Endothelial cell of umbilical vein (primary cell): Measurements from ENCODE around the gene PPIE. TPM values are rescaled to one million over a fixed set of nuclear protein-coding genes. Genes with fewer than 3 reads are reported as not detected.

ENCODE experiments used
- BruUV-seq: library from RNA; stranded (reverse); fragments of 400-500 nt; replicated peaks from 2 replicates; lab custom pipeline; 2021; lab: Mats Ljungman, UMichigan
- CTCF ChIA-PET: fragments of 300-600, 350-600 bp; sonication (Branson Sonifier 250); formaldehyde crosslinking; loops from one replicate; lab custom pipeline; 2021; ENCODE audit warnings: antibody characterized with exemption, inconsistent platforms; lab: Charles Lee
- POLR2A ChIA-PET: fragments of 300-600, 350-600 bp; sonication (Branson Sonifier 250); formaldehyde crosslinking; loops from one replicate; lab custom pipeline; 2021; ENCODE audit warnings: antibody characterized with exemption, inconsistent platforms; lab: Charles Lee
- DNase-seq: peaks from one replicate; pipeline ENCODE4 v3.0.0-alpha.2; 2011; ENCODE audit warnings: low read depth, low spot score
- FAIRE-seq: peaks from 2 replicates; lab custom pipeline; 2011; peaks lifted over from hg19 to GRCh38; lab: Jason Lieb, UNC
- H2AFZ ChIP-seq: 2 replicates; pipeline ENCODE4 v1.6.0; 2012; ENCODE audit warnings: low read depth, low read length, control low read depth, inconsistent platforms
- H3K27ac ChIP-seq: 2 replicates; pipeline ENCODE4 v1.5.1; 2011; ENCODE audit warnings: low read depth, mild to moderate bottlenecking, control low read depth, low read length, moderate library complexity; ENCODE audit not compliant: insufficient read depth
- H3K27me3 ChIP-seq, 2 experiments: 2 replicates each; pipeline versions ENCODE4 v1.6.0 to v1.6.1; 2011; ENCODE audit warnings: low read length in 2 of 2, mixed read lengths in 1 of 2; ENCODE audit not compliant: control insufficient read depth in 2 of 2, insufficient read depth in 2 of 2
- H3K36me3 ChIP-seq, 2 experiments: 2 replicates in 1 of 2; 3 replicates in 1 of 2; pipeline ENCODE4 v1.5.1; 2011; ENCODE audit warnings: low read length in 2 of 2, mild to moderate bottlenecking in 1 of 2, moderate library complexity in 1 of 2; ENCODE audit not compliant: control insufficient read depth in 2 of 2, insufficient read depth in 2 of 2; ENCODE audit errors: extremely low read depth in 1 of 2
- H3K4me1 ChIP-seq: 3 replicates; pipeline ENCODE4 v1.5.1; 2011; ENCODE audit warnings: mild to moderate bottlenecking, low read length; ENCODE audit not compliant: control insufficient read depth, insufficient read depth; ENCODE audit errors: extremely low read depth
- H3K4me2 ChIP-seq: 2 replicates; pipeline ENCODE4 v1.6.1; 2011; ENCODE audit warnings: low read length, control low read depth, mixed read lengths; ENCODE audit not compliant: insufficient read depth
- H3K4me3 ChIP-seq, 3 experiments: fragments of 200-600 bp in 1 of 3; sonication (generic), shearing (Covaris generic) in 1 of 3; replicated peaks in 1 of 3; 2 replicates each; pipeline ENCODE4 v1.5.1; 2011 to 2016; ENCODE audit warnings: control low read depth in 3 of 3, low read length in 3 of 3, mild to moderate bottlenecking in 2 of 3, inconsistent platforms in 1 of 3, low read depth in 1 of 3, moderate library complexity in 1 of 3; ENCODE audit not compliant: insufficient read depth in 1 of 3
- H3K79me2 ChIP-seq: 2 replicates; pipeline ENCODE4 v1.6.0; 2012; ENCODE audit warnings: low read length, inconsistent platforms; ENCODE audit not compliant: control insufficient read depth, insufficient read depth
- H3K9ac ChIP-seq: replicated peaks from 2 replicates; pipeline ENCODE3; 2011; ENCODE audit warnings: low read length, control low read depth; ENCODE audit not compliant: insufficient read depth; ENCODE audit errors: extremely low read depth
- H3K9me1 ChIP-seq: replicated peaks from 3 replicates; pipeline ENCODE4 v1.6.0; 2011; ENCODE audit warnings: mild to moderate bottlenecking, low read length; ENCODE audit not compliant: control insufficient read depth, insufficient read depth; ENCODE audit errors: extremely low read depth
- H3K9me3 ChIP-seq: replicated peaks from 2 replicates; pipeline ENCODE4 v1.5.1; 2012; ENCODE audit warnings: low read length, inconsistent platforms; ENCODE audit not compliant: control insufficient read depth, insufficient read depth
- H4K20me1 ChIP-seq: replicated peaks from 2 replicates; pipeline ENCODE3; 2011; ENCODE audit warnings: mild to moderate bottlenecking, low read length; ENCODE audit not compliant: control insufficient read depth, insufficient read depth; ENCODE audit errors: extremely low read depth
- CTCF ChIP-seq, 2 donors: IDR thresholded peaks; 1 replicate in 1 of 2; 2 replicates in 1 of 2; pipeline ENCODE4 v1.5.1; 2011; ENCODE audit warnings: low read length in 2 of 2, mild to moderate bottlenecking in 2 of 2, moderate library complexity in 2 of 2, control low read depth in 1 of 2, inconsistent platforms in 1 of 2, low read depth in 1 of 2; ENCODE audit not compliant: insufficient read depth in 1 of 2; ENCODE audit errors: extremely low read depth in 1 of 2
- EZH2 ChIP-seq: IDR thresholded peaks from 2 replicates; pipeline ENCODE4 v1.6.1; 2012; ENCODE audit warnings: borderline replicate concordance, low read depth, mild to moderate bottlenecking, moderate library complexity, low read length, inconsistent platforms; ENCODE audit not compliant: severe bottlenecking
- GATA2 ChIP-seq: IDR thresholded peaks from 2 replicates; pipeline ENCODE4 v1.7.0; 2011; ENCODE audit warnings: low read depth, mild to moderate bottlenecking, moderate library complexity, mixed read lengths, low read length; ENCODE audit not compliant: insufficient read length, insufficient read depth
- JUN ChIP-seq: IDR thresholded peaks from 2 replicates; pipeline ENCODE4 v1.6.1; 2011; ENCODE audit warnings: borderline replicate concordance, low read depth; ENCODE audit not compliant: insufficient read length, insufficient read depth
- MAX ChIP-seq: IDR thresholded peaks from 2 replicates; pipeline ENCODE4 v1.6.1; 2011; ENCODE audit not compliant: insufficient read depth, insufficient read length
- MYC ChIP-seq: IDR thresholded peaks from one replicate; pipeline ENCODE4 v1.6.1; 2011; ENCODE audit warnings: mild to moderate bottlenecking, low read depth, low read length
- POLR2A ChIP-seq: IDR thresholded peaks from 2 replicates; pipeline ENCODE4 v1.6.1; 2012; ENCODE audit warnings: low read depth, mild to moderate bottlenecking, control low read depth, low read length
- dilution Hi-C: fragments of 300-500 bp; cut with MboI; formaldehyde crosslinking; loops from one replicate; pipeline ENCODE4 v1.15.0; 2019; ENCODE audit warnings: low sequenced_read_pairs; ENCODE audit not compliant: extremely low pct_ligation_motif_present
- intact Hi-C: fragments of 100-400 bp; cut with micrococcal nuclease; formaldehyde crosslinking; loops from one replicate; pipeline ENCODE4 v1.10.0; 2022
- polyA plus RNA-seq, 4 experiments: library from polyadenylated mRNA; depleted of rRNA in 3 of 4; stranded (reverse) in 3 of 4; unstranded in 1 of 4; fragments of >200 nt; gene quantifications; 2 replicates each; pipeline versions ENCODE4 v1.2.1 to v1.2.3, GENCODE V29; 2011 to 2012; ENCODE audit warnings: missing spikeins in 1 of 4
- total RNA-seq: library from RNA; stranded (reverse); gene quantifications from 2 replicates; pipeline ENCODE4 v1.2.3, GENCODE V29; 2021

Gene PPIE
- total and polyA plus RNA-seq, 2 donors (not counting 3 experiments of a cell fraction or from before 2014, with no cell fraction given), result 44.4 to 74.9 TPM

- H3K27ac ChIP-seq, result no peak overlapping the region
- intact Hi-C loops (no loop called here), dilution Hi-C loops (no loop called here)
- no peaks in the 10 kb centered on the region for H4K20me1 ChIP-seq
- TF ChIP-seq JUN (no peak), EZH2 (no peak), MYC (no peak), POLR2A (no peak), GATA2 (no peak)
- H3K4me3 ChIP-seq, result no peak overlapping the region
- no peak overlapping the region for H3K4me2 ChIP-seq
- FAIRE-seq (no peak), DNase-seq (peak; percentile 14)
- H3K9me3 ChIP-seq, result no peaks in the 10 kb centered on the region
- H3K4me1 ChIP-seq, result no peaks in the 10 kb centered on the region
- no TSS peak for BruUV-seq
- H3K79me2 ChIP-seq, result no peaks in the 10 kb centered on the region
- no peak overlapping the region for H2AFZ ChIP-seq
- H3K36me3 ChIP-seq, result peaks cover 12 to 31% of the 10 kb centered on the region in 2 experiments
- POLR2A ChIA-PET, result no interaction called here
- no peak overlapping the region for H3K9ac ChIP-seq
- no peaks in the 10 kb centered on the region for H3K27me3 ChIP-seq
- CTCF ChIA-PET, result interaction anchor here (1.6 kb wide), 1 partner anchor 10 kb away, joined by 4 read pairs; no protein-coding TSS in a partner anchor
- H3K9me1 ChIP-seq, result no peaks in the 10 kb centered on the region
Observed at GRCh38 chr1:39755965-39756659, 17.4 kb downstream of the PPIE start.

GRCh38 chr1:39757501-39757900 lies 18.8 kb downstream of the PPIE start:
- TF ChIP-seq CTCF (IDR thresholded peaks at IDR 0.05; ENCODE audit: extremely low read depth in 1 of 2, insufficient read depth in 1 of 2, low read depth in 1 of 2, low read length in 2 of 2) (no peak), MYC (no peak), MAX (no peak)
- no peak overlapping the region for H2AFZ ChIP-seq
- H3K79me2 ChIP-seq, result no peaks in the 10 kb centered on the region
- H3K4me1 ChIP-seq, result no peaks in the 10 kb centered on the region
- FAIRE-seq (no peak), DNase-seq (no peak)
- CTCF ChIA-PET, result no interaction called here
- peaks cover 7 to 21% of the 10 kb centered on the region in 2 experiments for H3K36me3 ChIP-seq
- no peak overlapping the region for H3K4me3 ChIP-seq
- dilution Hi-C loops (no loop called here), intact Hi-C loops (no loop called here)
- no peaks in the 10 kb centered on the region for H3K9me3 ChIP-seq
- no peak overlapping the region for H3K9ac ChIP-seq
- H3K27ac ChIP-seq, result no peak overlapping the region
- H3K9me1 ChIP-seq, result no peaks in the 10 kb centered on the region
- no peak overlapping the region for H3K4me2 ChIP-seq
- no peaks in the 10 kb centered on the region for H4K20me1 ChIP-seq
- BruUV-seq, result no TSS peak
- POLR2A ChIA-PET, result no interaction called here
- H3K27me3 ChIP-seq, result no peaks in the 10 kb centered on the region
